Endodermal cell (in vitro differentiated cells): Measurements from ENCODE around the gene ZNF264. TPM values are rescaled to one million over a fixed set of nuclear protein-coding genes. Genes with fewer than 3 reads are reported as not detected.

Source experiments
- DNase-seq: peaks from one replicate; pipeline ENCODE4 v3.0.0-alpha.2; 2017
- H3K27ac ChIP-seq: 2 replicates; pipeline ENCODE4 v1.5.1; 2013; ENCODE audit warnings: mild to moderate bottlenecking, low read depth, low read length, moderate library complexity
- H3K27me3 ChIP-seq: 2 replicates; pipeline ENCODE4 v1.6.1; 2013; ENCODE audit warnings: mild to moderate bottlenecking, low read length, moderate library complexity; ENCODE audit not compliant: insufficient read depth, control insufficient read depth, poor library complexity, severe bottlenecking
- H3K36me3 ChIP-seq: 2 replicates; pipeline ENCODE4 v1.7.0; 2013; ENCODE audit warnings: mild to moderate bottlenecking, low read length, moderate library complexity; ENCODE audit not compliant: control insufficient read depth, insufficient read depth
- H3K4me1 ChIP-seq: one replicate; pipeline ENCODE4 v1.7.0; 2013; ENCODE audit warnings: low read length; ENCODE audit not compliant: control insufficient read depth, insufficient read depth
- H3K4me3 ChIP-seq: 2 replicates; pipeline ENCODE4 v1.5.1; 2013; ENCODE audit warnings: mild to moderate bottlenecking, low read length, moderate library complexity
- H3K9ac ChIP-seq: 2 replicates; pipeline ENCODE4 v1.6.1; 2013; ENCODE audit warnings: mild to moderate bottlenecking, low read length, moderate library complexity; ENCODE audit not compliant: poor library complexity, severe bottlenecking; ENCODE audit errors: extremely low read depth
- H3K9me3 ChIP-seq: 2 replicates; pipeline ENCODE4 v1.6.1; 2013; ENCODE audit warnings: mild to moderate bottlenecking, low read length, moderate library complexity; ENCODE audit not compliant: control insufficient read depth
- H3K27ac Mint-ChIP-seq: 2 replicates; pipeline ENCODE4 v1.8.0; 2020; ENCODE audit warnings: mixed read lengths
- H3K27me3 Mint-ChIP-seq: 2 replicates; pipeline ENCODE4 v1.8.0; 2021; ENCODE audit warnings: mild to moderate bottlenecking, mixed read lengths; ENCODE audit not compliant: insufficient read depth
- H3K36me3 Mint-ChIP-seq: 2 replicates; pipeline ENCODE4 v1.8.0; 2020; ENCODE audit warnings: low read depth, mixed read lengths
- H3K4me1 Mint-ChIP-seq: 2 replicates; pipeline ENCODE4 v1.8.0; 2020; ENCODE audit warnings: mixed read lengths
- H3K4me3 Mint-ChIP-seq: 2 replicates; pipeline ENCODE4 v1.8.0; 2020; ENCODE audit warnings: mild to moderate bottlenecking, moderate library complexity, mixed read lengths
- H3K9me3 Mint-ChIP-seq: 2 replicates; pipeline ENCODE4 v1.8.0; 2020; ENCODE audit warnings: mild to moderate bottlenecking, mixed read lengths
- CTCF ChIP-seq: fragments of 200-600 bp; sonication (generic); conservative IDR thresholded peaks from 2 replicates; pipeline ENCODE4 v1.5.0; 2021; ENCODE audit warnings: antibody characterized with exemption, mild to moderate bottlenecking
- WGBS, 2 experiments: methylation state at CpG; one replicate each; pipeline versions ENCODE4 v1.1.5 to v1.1.7; 2013; ENCODE audit warnings: missing lambda C conversion rate in 2 of 2, mixed read lengths in 1 of 2; ENCODE audit not compliant: insufficient coverage in 1 of 2, insufficient read length in 1 of 2; 5-methylcytosine and 5-hydroxymethylcytosine counted together
- total RNA-seq, 2 donors: library from RNA; stranded (reverse); fragmentation: NEBNext Ultra II Directional in 1 of 2; extraction: Animal tissue kit (Norgen Biotek cat#: 25700) in 1 of 2; gene quantifications; 2 replicates in 1 of 2; 3 replicates in 1 of 2; pipeline ENCODE4 v1.2.1, GENCODE V29; 2021

Gene ZNF264
- total RNA-seq, 2 donors from 2014 or later = 29.8 to 38.4 TPM

DNA sequence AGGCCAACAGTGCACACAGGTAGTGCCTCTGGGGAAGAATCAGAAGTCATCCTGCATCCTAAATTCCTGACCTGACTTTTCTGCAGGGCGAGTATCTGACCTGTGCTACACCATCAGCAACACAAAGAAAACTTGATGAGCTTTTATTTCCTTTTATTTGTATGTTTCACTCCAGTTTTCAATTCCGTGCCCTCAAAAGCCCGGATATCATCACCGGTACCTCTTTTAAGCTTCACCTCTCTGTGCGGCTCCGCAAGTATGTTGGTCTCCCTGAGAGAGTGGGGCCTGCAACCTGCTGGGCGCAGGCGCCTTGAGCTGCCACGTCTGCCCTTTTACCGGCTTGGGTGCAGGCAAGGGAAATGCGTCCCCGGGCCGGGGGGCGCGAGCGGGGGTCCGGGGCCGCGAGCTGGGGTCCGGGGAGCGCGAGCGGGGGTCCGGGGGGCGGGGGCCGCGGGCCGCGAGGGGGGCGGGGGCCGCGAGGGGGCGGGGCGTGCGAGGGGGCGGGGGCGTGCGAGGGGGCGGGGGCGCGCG, 19.7 kb upstream of the ZNF264 start:
- Mint-ChIP-seq H3K4me3 (peak overlapping the region; percentile 60), H3K36me3 (no peaks in the 10 kb centered on the region), H3K27ac (peak overlapping the region; percentile 26), H3K4me1 (peaks cover 2% of the 10 kb centered on the region), H3K9me3 (peaks cover 51% of the 10 kb centered on the region), H3K27me3 (peaks cover 9% of the 10 kb centered on the region)
- H3K9ac ChIP-seq = no peak overlapping the region
- H3K4me3 ChIP-seq = no peak overlapping the region
- H3K9me3 ChIP-seq = peaks cover 20% of the 10 kb centered on the region
- DNase-seq = peak; percentile 79
- no peaks in the 10 kb centered on the region for H3K27me3 ChIP-seq
- no peaks in the 10 kb centered on the region for H3K36me3 ChIP-seq
- WGBS, 2 experiments = 65 to 81% methylated on average over 5 to 18 of the region's 42 CpGs
- H3K4me1 ChIP-seq = no peaks in the 10 kb centered on the region
- H3K27ac ChIP-seq = no peak overlapping the region
- no peak for TF ChIP-seq CTCF

DNA sequence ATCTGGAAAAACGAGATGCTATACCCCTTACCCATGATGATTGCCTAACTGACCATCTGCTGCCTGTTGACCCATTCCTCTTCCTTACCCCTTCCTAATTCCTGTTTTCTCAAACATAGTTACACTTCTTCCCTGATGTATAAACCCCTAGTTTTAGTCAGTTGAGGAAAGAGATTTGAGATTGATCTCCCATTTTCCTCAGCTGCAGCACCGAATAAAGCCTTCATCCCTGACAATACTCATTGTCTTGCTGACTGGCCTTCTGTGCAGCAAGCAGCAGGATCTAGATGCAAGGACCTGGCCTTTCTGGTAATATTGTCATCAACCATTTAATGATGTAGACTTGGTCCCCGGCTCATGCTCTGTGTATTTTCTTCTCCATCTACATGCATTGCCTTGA, 999 bp upstream of the ZNF264 start:
- Histone ChIP-seq H3K27me3 (peaks cover 7% of the 10 kb centered on the region), H3K9ac (no peak overlapping the region), H3K4me3 (peak overlapping the region; percentile 94), H3K4me1 (peaks cover 4% of the 10 kb centered on the region), H3K36me3 (peaks cover 26% of the 10 kb centered on the region), H3K9me3 (peaks cover 41% of the 10 kb centered on the region), H3K27ac (no peak overlapping the region)
- H3K4me3 Mint-ChIP-seq = peak overlapping the region; percentile 92
- H3K9me3 Mint-ChIP-seq = peaks cover 55% of the 10 kb centered on the region
- H3K27me3 Mint-ChIP-seq = peaks cover 16% of the 10 kb centered on the region
- no peak overlapping the region for H3K27ac Mint-ChIP-seq
- no peak for DNase-seq
- TF ChIP-seq CTCF = no peak
- H3K4me1 Mint-ChIP-seq = peaks cover 15% of the 10 kb centered on the region
- 87 to 91% methylated on average over 3 of the region's 3 CpGs for WGBS, 2 experiments
- peaks cover 30% of the 10 kb centered on the region for H3K36me3 Mint-ChIP-seq

DNA sequence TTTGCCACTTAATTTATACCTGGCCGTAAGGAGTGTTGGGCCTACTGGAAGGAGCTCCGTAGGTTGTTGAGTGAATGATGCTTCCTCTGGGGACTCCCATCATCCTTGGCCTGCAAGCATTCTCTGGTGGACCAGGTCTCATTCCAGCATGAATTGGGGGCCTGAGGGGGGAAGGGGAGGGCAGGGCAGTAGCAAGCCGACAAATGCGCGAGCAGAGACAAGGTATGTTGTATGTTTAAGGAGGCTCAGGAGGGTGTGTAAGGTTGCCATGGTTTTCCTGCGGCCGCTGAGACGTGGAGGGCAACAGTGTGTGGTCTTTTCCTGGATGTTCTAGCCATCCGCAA, 749 bp downstream of the ZNF264 start:
- Histone ChIP-seq H3K27me3 (peaks cover 7% of the 10 kb centered on the region), H3K4me1 (peaks cover 4% of the 10 kb centered on the region), H3K27ac (no peak overlapping the region), H3K36me3 (peaks cover 43% of the 10 kb centered on the region), H3K4me3 (peak overlapping the region; percentile 94), H3K9me3 (peaks cover 39% of the 10 kb centered on the region), H3K9ac (peak overlapping the region; percentile 87)
- Mint-ChIP-seq H3K4me1 (peaks cover 15% of the 10 kb centered on the region), H3K9me3 (peaks cover 37% of the 10 kb centered on the region), H3K36me3 (peaks cover 46% of the 10 kb centered on the region), H3K27ac (peak overlapping the region; percentile 86), H3K4me3 (peak overlapping the region; percentile 92), H3K27me3 (peaks cover 16% of the 10 kb centered on the region)
- no peak for TF ChIP-seq CTCF
- DNase-seq = no peak
- 12 to 18% methylated on average over 9 of the region's 9 CpGs for WGBS, 2 experiments
